NT2/D1 (cell line): ENCODE results near the gene RAI1.

Source experiments
- DNase-seq: peaks from one replicate; pipeline ENCODE4 v3.0.0-alpha.2; 2011; ENCODE audit warnings: low read depth, low spot score
- H3K27me3 ChIP-seq: 2 replicates; pipeline ENCODE4 v1.6.0; 2011; ENCODE audit warnings: mild to moderate bottlenecking; ENCODE audit not compliant: insufficient read length, insufficient read depth
- H3K36me3 ChIP-seq: 2 replicates; pipeline ENCODE4 v1.6.1; 2011; ENCODE audit warnings: mild to moderate bottlenecking, low read length, mixed read lengths; ENCODE audit not compliant: insufficient read depth, insufficient read length
- H3K4me1 ChIP-seq: 2 replicates; pipeline ENCODE4 v1.5.1; 2011; ENCODE audit not compliant: insufficient read depth, insufficient read length
- H3K4me3 ChIP-seq: 2 replicates; pipeline ENCODE4 v1.5.1; 2011; ENCODE audit warnings: low read depth; ENCODE audit not compliant: insufficient read length
- H3K9ac ChIP-seq: 2 replicates; pipeline ENCODE4 v1.6.0; 2011; ENCODE audit warnings: low read depth; ENCODE audit not compliant: insufficient read length
- H3K9me3 ChIP-seq: 2 replicates; pipeline ENCODE4 v1.5.1; 2011; ENCODE audit warnings: mild to moderate bottlenecking, low read length; ENCODE audit not compliant: insufficient read depth
- SUZ12 ChIP-seq: IDR thresholded peaks from 2 replicates; pipeline ENCODE4 v1.6.1; 2011; ENCODE audit not compliant: insufficient read length, insufficient read depth; ENCODE audit errors: extremely low read depth
- YY1 ChIP-seq: IDR thresholded peaks from 2 replicates; pipeline ENCODE4 v1.6.1; 2011; ENCODE audit not compliant: insufficient read length, insufficient read depth
- ZNF274 ChIP-seq: IDR thresholded peaks from 2 replicates; pipeline ENCODE4 v1.6.1; 2011; ENCODE audit warnings: mild to moderate bottlenecking, low read depth, low read length

Gene RAI1

DNA sequence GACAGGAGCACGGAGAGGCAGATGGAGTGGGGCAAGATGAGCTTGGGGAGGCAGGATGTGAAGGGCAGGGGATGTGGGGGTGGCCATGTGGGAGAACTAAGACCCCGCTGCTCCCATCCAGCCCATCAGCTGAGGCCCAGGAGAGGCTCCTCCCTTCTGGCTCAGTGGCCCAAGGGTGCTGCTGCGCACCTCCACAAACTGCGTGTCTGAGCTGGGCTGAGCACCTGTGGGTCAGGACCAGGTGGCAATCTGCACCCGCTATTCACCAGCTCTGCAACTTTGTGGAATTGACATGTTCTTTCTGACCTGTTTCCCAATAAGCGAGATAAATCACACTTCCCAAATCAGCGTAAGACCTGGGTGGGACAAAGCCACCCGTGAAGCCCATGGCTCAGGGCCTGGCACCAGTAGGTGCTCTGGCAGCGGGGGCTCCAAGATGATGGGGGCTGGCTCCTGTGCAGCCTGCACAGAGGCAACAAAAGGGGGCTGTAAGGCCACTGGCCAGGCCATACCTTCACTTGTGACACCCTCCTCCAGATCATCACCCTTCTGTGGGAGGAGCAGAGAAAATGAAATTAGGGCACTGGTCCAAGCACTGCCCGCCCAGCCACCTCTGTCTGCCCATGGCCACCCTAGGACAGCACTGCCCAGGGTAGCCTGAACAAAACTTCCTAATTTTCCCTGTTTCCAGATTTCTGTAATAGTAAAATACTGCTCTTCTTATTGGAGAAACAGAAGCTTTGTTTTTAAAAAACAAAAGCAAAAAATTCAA is 167.2 kb downstream of the RAI1 start:
- H3K9ac ChIP-seq, result peak overlapping the region; percentile 21
- no peaks in the 10 kb centered on the region for H3K9me3 ChIP-seq
- peaks cover 22% of the 10 kb centered on the region for H3K4me1 ChIP-seq
- no peak for DNase-seq
- H3K27me3 ChIP-seq, result no peaks in the 10 kb centered on the region
- TF ChIP-seq SUZ12, result no peak
- no peak for TF ChIP-seq ZNF274
- TF ChIP-seq YY1, result no peak
- no peaks in the 10 kb centered on the region for H3K36me3 ChIP-seq
- no peak overlapping the region for H3K4me3 ChIP-seq

DNA sequence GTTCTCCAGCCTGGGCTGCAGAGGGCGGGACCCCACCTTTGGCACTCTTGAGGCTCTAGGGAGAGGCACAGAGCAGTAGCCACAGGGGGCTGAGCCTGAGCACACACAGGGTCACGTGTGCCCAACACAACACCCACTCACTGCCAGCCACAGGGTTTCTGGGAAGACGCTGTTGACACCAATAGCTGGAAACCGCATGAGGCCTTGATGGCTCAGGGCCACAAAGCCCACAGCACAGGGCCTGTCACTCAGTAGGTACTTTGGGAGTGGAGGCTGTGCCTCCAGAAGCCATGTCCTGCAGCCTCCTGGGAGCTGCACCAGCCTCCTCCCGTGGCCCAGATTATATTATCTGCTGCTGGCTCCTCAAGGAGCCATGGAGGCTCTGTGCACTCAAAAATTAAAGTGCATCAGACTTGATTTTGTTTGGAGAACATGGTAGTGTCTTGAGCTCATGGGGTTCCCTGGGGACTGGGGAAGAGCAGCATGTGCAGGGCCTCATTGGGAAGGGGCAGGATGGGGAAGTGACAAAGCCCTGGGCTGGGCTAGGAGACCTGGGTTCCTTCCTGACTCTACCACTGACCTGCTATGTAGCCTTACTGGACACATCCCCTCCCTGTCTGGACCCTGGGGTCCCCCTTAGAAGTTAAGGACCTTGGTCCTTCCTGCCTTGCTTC is 168.0 kb downstream of the RAI1 start:
- no peak for DNase-seq
- H3K4me3 ChIP-seq, result no peak overlapping the region
- no peaks in the 10 kb centered on the region for H3K36me3 ChIP-seq
- no peaks in the 10 kb centered on the region for H3K27me3 ChIP-seq
- H3K4me1 ChIP-seq, result peaks cover 22% of the 10 kb centered on the region
- H3K9me3 ChIP-seq, result no peaks in the 10 kb centered on the region
- peak overlapping the region; percentile 56 for H3K9ac ChIP-seq
- TF ChIP-seq SUZ12 (no peak), YY1 (no peak), ZNF274 (no peak)

DNA sequence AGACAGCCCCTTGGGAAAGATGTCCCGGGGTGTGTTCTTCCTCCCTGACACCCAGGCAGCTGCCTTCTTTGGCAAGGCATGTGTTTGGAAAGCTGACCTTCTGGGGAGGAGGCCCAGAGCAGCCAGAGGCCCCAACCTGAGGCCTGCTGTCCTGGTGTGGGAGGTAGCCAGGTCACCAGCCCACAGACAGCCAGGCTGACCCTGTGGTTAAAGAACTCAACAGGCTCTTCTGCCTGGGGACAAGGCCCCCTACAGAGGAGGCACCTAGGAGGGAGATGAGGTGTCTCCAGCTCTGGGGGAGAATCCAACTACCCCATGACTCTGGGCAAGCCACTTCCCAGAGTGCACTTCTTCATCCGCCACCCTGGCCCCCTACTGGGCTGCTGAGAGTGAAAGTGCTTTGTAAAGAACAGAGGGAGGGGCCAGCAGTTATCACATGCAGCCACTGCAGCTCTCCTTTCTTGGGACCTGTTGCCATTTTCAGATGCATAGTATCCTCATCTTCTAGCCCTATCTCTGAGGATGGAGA is 168.7 kb downstream of the RAI1 start:
- peaks cover 22% of the 10 kb centered on the region for H3K4me1 ChIP-seq
- no peak overlapping the region for H3K9ac ChIP-seq
- TF ChIP-seq YY1 (no peak), ZNF274 (no peak), SUZ12 (no peak)

DNA sequence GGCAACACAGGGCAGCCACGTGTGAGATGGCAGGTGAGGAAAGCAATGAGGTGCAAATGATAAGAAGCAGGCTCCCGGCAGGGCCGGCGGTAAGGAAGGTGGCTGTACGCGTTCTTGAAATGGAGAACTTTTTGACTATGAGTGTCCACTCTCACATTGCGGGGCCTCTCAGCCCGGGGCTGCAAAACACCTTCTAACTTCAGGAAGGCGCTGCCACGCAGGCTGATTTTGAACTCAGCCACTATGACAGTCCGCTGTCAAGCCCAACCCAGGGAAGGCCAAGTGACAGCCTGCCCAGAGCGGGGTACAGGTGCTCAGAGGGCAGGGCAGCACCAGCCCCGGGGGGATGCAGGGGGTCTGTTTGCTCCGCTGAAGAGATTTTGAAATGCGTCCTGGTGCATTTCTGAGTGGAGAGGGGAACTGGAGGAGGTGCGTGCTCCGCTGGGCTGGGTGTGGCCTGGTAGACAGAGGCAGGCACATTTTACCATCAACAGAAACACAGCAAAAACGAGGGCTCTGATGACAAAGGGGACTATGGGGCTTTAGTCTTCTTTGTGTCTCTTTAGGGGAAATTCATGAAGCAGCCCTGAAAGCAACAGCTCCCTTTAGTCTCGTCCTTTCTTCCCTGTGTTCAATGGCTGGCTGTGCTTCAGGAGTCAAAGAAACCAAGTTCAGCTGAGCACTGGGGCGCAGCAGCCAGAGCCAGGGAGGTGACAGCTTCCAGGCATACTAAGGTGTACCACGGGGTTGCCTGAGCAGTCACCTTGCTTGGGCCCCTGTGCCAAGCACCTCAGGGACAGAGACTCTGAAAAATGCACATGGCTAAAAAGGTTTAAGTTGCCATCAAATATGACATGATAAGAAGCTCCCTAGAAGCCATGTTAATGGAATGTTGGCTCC is 170.1 kb downstream of the RAI1 start:
- Histone ChIP-seq H3K27me3 (no peaks in the 10 kb centered on the region), H3K9ac (peak overlapping the region; percentile 28), H3K4me1 (peaks cover 23% of the 10 kb centered on the region), H3K9me3 (no peaks in the 10 kb centered on the region), H3K4me3 (no peak overlapping the region), H3K36me3 (no peaks in the 10 kb centered on the region)
- DNase-seq, result no peak
- TF ChIP-seq YY1 (no peak), SUZ12 (no peak), ZNF274 (no peak)

More for the DNA sequence above, 168.7 kb downstream of the RAI1 start:
- DNase-seq, result no peak
- H3K4me3 ChIP-seq, result no peak overlapping the region
- no peaks in the 10 kb centered on the region for H3K36me3 ChIP-seq
- no peaks in the 10 kb centered on the region for H3K9me3 ChIP-seq
- H3K27me3 ChIP-seq, result no peaks in the 10 kb centered on the region

DNA sequence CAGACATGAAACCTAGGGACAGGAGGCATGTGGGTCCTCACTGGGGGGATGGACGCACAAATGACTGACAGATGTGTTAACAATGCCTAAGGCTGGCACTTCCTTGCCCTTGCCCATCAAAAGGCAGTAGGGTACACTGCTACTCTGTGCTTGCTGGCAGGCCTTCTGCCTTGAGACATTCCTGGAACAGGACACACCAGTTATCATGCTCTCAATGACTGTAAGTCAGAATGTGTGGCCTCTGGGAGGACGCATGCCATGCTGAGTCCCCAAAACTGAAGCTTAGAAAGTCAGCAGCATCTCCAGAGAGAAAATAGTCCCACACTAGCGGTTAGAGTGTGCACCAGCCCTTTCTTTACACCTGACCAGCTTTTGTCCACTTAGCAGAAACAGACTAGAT is 171.7 kb downstream of the RAI1 start:
- no peaks in the 10 kb centered on the region for H3K9me3 ChIP-seq
- H3K9ac ChIP-seq, result no peak overlapping the region
- H3K4me1 ChIP-seq, result peaks cover 21% of the 10 kb centered on the region
- no peaks in the 10 kb centered on the region for H3K27me3 ChIP-seq
- no peak for DNase-seq
- no peak overlapping the region for H3K4me3 ChIP-seq
- no peaks in the 10 kb centered on the region for H3K36me3 ChIP-seq
- no peak for TF ChIP-seq YY1
- TF ChIP-seq SUZ12, result no peak
- TF ChIP-seq ZNF274, result no peak

DNA sequence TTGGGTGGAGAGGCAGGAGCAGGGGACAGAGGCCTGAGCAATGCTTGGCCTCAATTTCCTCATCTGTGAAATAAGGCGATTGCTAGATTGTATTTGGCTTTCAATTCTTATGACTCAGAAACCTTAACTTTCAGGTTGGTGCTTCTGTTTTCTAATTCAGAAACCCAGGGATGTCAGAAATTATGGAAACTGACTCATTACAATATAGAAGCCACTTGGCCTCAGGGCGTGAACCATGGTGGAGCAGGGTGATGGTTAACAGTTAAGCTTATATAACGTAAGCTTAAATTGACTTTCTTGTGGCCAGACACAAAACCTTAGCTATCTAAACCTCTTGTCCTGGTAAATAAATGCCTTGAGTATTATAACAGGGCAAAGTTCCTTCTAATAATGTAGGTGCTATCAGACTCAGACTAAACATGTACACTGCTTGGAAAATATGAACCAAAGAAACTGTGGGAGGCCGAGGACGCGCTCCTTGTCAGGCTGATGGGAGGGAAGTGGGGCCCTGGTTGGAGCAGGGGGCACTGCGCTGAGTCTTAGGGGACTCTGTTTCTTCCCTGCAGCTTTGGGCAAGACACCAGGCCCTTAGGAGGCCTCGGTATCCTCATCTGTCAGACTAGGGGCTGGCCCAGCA is 172.7 kb downstream of the RAI1 start:
- H3K9me3 ChIP-seq, result no peaks in the 10 kb centered on the region
- no peak overlapping the region for H3K4me3 ChIP-seq
- no peaks in the 10 kb centered on the region for H3K27me3 ChIP-seq
- H3K4me1 ChIP-seq, result peaks cover 19% of the 10 kb centered on the region
- no peaks in the 10 kb centered on the region for H3K36me3 ChIP-seq
- H3K9ac ChIP-seq, result no peak overlapping the region
- no peak for DNase-seq
- TF ChIP-seq YY1 (no peak), ZNF274 (no peak), SUZ12 (no peak)
